GM13976 (cell line): ENCODE measurements around the gene COLGALT1.

ENCODE experiments used
- DNase-seq: peaks from one replicate; pipeline ENCODE4 v3.0.0; 2012; ENCODE audit warnings: low spot score
- CTCF ChIP-seq: IDR thresholded peaks from 2 replicates; pipeline ENCODE4 v1.5.1; 2012; ENCODE audit warnings: borderline replicate concordance, mild to moderate bottlenecking; ENCODE audit not compliant: insufficient read depth; ENCODE audit errors: extremely low read depth, missing control alignments, control extremely low read depth
- in situ Hi-C: fragments of 300-500 bp; cut with MboI; formaldehyde crosslinking; loops from one replicate; pipeline ENCODE4 v1.12.0; 2022; ENCODE audit warnings: low sequenced_read_pairs, mixed read lengths, inconsistent platforms; ENCODE audit not compliant: unreplicated experiment

Gene COLGALT1

DNA sequence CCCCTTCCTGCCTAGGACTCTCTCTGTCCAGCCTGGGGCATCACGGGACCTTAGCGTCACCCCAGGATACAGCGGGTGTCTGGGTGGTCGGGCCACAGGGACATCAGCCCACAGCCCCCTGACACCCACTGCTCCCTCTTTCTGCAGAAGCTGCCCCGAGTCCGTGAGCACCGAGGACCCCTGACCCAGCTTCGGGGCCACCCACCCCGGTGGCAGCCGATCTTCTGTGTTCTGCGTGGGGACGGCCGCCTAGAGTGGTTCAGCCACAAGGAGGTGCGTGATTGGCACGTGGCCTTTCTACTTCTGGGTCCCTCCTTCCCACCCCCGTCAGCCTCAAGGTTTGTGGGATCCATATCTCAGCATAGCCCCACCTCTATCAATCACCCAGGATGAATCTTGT lies 23.3 kb upstream of the COLGALT1 start:
- no peak for DNase-seq
- in situ Hi-C loops: no loop called here
- TF ChIP-seq CTCF: no peak

DNA sequence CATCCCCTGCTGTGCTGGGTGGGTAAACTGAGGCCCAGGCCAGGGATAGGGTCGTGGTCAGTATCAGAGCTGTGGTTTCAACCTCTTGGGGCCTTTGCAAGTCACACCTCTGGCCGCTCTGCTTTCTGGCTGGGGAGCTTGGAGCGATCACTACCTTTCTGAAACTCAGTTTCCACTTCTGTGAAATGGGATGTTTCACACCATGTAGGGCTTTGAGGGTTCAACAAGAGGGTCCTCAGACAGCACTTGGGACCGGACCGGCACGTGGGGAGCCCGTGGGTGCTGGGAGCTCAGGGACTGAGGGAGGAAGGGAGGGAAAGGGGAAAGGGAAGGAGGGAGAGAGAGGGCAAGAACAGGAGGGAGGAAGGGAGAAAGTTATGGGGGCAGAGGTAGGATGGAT lies 22.9 kb upstream of the COLGALT1 start:
- in situ Hi-C loops: no loop called here
- no peak for TF ChIP-seq CTCF
- DNase-seq: no peak

DNA sequence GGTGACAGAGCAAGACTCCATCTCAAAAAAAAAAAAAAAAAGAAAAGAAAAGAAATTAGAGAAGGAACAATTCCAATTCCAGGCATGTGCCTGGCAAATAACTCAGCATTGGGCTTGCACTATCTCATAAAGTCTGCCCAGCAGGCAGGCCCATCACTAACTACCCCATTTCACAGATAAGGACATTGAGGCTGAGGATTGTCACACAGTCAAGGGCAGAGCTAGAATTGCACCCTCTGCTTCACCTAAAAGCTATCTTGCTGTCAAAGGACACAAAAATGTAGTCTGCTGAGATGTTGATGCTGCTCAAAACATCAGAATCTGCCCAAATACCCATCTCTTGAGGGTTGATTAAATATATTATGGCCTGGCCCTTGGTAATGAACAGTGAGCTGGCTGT lies 20.7 kb upstream of the COLGALT1 start:
- in situ Hi-C loops: no loop called here
- DNase-seq: no peak
- TF ChIP-seq CTCF: no peak

DNA sequence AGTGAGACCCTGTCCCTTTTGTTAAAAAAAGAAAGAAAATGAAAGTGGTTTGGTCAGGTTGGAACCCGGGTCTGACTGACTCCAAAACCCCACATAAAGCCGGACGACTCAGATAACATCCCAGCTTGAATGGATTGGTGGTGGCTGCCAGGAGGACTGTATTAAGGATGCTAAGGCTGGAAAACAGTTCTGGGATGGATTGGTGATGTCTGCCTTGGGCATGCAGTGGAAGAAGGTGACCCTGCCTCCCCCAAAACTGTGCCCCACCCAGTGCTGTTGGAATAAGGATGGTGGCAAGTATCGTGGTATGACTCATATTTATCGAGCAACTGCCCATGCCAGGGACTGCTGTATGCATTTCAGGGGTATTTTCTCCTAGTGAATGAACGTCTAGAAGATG lies 18.5 kb upstream of the COLGALT1 start:
- no peak for TF ChIP-seq CTCF
- in situ Hi-C loops: no loop called here
- no peak for DNase-seq

- in situ Hi-C loops: no loop called here
- DNase-seq: no peak
- TF ChIP-seq CTCF: no peak
Measured at GRCh38 chr19:17538684-17539237, 16.7 kb upstream of the COLGALT1 start.

DNA sequence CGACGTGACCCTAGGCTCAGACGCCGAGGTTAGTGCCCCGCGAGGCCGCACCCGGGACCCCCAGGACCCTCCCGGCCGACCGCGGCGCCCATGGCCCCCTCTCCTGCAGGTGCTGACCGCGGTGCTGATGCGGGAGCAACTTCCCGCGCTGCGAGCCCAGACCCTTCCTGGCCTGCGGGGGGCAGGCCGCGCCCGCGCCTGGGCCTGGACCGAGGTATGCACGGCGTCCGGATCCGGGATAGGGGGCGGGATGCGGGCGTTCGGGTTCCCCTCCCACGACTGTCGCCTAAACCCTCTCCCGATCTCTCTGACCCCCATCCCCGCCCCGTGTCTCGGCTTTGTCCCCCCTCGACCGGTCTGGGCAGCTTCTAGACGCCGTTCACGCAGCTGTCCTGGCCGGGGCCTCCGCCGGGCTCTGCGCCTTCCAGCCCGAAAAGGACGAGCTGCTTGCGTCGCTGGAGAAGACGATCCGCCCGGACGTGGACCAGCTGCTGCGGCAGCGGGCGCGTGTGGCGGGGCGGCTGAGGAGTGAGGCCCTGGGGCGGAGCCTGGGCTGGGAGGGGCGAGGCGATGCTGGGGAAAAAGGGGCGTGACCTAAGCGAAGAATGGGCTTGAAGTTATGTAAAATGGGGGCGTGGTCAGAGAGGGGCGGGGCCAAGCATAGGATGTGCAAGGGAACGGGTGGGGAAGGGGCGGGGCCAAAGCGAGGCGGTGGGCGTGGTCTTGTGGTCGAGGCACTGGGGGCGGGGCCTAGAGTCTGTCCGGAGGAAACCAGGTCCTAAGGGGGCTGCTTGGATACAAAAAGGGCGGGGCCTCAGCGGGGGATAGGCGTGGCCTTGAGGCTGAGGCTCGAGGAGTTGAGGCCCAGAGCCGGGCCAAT lies 16.0 kb upstream of the COLGALT1 start:
- in situ Hi-C loops: no loop called here
- peak; percentile 20 for TF ChIP-seq CTCF
- peak; percentile 98 for DNase-seq
